ENCODE data around the gene LSM11.

The LSM11 gene

GRCh38 chr5:157778121-157778805, 34.8 kb downstream of the LSM11 start:
- peak; percentile 5 for DNase-seq

GRCh38 chr5:157779221-157779620, 35.7 kb downstream of the LSM11 start:
- no peak for DNase-seq

GRCh38 chr5:157785801-157786200, 42.3 kb downstream of the LSM11 start:
- DNase-seq, result no peak

GRCh38 chr5:157793301-157793700, 49.8 kb downstream of the LSM11 start:
- no peak for DNase-seq

- DNase-seq, result no peak
Measured at GRCh38 chr5:157799578-157799977, 56.1 kb downstream of the LSM11 start.

- no peak for DNase-seq
Measured at GRCh38 chr5:157800137-157800536, 56.6 kb downstream of the LSM11 start.

- no peak for DNase-seq
Measured at GRCh38 chr5:157802736-157803135, 59.2 kb downstream of the LSM11 start.

- DNase-seq, result no peak
Measured at GRCh38 chr5:157808043-157808442, 64.5 kb downstream of the LSM11 start.

Measured in T1000 (cell line).